GM18508 (cell line): ENCODE measurements around the gene FILIP1L.
A peak's percentile ranks its signal among the peaks of the same experiment; 100 is the strongest.

Experiments
- ATAC-seq: cut with Tn5 transposase; IDR thresholded peaks from one replicate; pipeline ENCODE4 v1.9.1; 2021; ENCODE audit warnings: moderate number of reproducible peaks; ENCODE audit not compliant: insufficient read depth, unreplicated experiment

Gene FILIP1L

DNA sequence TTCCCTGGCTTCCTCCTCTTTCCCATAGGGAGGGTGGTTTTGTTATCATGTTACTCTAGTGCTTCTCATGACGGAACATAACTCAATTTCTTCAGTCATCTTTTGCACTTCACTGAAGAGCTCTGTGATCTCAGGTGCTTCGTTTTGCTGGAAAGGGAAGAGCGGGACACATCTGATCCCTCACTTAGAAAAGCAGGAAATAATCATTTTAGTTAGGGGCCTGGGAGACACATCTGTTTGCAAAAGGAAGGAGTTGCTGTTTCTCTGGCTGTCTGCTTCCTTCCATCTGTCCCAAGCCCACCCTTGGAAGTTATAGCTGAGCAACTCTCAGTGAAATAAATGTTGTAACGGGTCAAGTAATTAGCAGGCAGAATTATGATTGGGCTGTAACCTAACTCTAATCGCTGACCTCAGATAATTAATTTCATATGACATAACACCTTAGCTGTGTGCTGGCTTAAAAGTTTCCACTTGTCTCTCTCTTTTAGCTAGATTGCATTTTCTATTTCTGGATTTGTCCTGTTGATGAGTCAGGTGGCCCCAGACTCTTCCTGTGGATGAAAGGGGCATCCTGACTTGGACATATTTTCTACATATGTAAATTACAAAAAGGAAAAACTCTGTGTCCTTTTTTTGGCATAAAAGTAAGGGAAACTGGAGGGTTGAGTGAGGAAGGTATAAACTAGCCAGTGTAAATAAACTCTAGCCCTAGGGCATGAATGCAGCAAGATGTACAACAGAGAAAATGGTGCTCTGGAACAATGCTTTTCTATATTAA lies 11.0 kb upstream of the FILIP1L start:
- ATAC-seq, result no peak

DNA sequence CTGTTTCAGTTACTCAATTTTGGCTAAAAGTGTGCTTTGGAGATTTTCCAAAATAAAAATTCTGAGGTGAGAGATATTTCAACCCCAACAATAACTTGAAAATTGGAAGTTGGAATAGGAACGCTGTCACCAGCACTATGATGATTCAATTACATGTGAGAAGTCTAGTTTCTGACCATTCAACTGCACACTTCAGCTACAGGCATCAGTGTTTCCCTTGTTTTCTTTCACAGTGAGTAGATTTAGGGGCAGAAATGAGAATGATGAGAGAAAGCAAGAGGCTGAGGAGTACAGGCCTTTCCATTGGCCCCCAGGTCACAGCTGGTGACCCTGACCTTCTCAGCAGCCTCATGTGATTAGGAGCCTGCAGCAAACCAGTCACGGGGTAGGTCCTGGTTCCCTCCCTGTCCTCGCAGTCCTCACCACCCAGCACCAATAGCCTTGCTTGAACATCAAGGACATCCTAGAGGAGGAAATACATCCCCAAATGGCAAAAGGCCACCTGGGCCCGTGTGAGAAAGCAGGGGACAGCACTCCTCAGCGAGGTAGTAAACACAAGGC lies 10.0 kb upstream of the FILIP1L start:
- no peak for ATAC-seq

DNA sequence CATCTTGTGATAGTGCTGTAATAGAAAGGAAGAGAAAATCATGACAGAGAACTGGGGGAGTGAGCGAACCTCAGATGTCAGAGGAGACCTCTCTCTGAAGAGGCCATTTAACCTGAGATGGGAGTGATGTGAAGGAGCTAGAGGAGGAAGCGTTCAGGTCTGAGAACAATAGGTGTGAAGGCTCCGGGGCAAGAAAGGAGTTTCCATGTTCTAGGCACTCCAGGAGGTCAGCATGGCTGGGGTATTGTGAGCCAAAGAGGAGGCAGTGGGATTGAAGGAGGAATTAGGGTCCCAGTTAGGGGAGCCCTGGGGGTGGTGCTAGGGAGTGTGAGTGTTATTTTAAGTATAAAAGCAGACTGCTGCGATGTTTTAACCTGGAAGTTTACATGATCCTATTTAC lies 8.8 kb upstream of the FILIP1L start:
- no peak for ATAC-seq

DNA sequence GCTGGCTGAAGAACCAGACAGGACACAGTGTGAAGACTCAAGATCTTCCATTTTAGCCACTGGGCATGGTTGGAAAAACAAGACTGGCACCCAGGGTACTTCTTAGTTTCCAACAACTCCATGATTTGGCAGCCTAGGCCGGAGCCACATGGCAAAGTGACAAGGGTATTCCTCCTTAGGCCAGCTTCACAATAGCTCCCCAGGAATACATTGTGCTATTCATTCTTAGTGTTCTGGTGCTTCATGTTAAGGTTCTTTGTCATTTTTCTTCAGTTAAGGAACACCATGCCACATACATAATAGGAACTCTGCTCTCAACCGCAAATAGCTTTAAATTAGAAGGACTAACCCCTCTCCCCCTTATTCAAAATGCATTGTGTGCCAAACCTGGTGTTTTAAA lies 8.0 kb upstream of the FILIP1L start:
- ATAC-seq, result no peak

DNA sequence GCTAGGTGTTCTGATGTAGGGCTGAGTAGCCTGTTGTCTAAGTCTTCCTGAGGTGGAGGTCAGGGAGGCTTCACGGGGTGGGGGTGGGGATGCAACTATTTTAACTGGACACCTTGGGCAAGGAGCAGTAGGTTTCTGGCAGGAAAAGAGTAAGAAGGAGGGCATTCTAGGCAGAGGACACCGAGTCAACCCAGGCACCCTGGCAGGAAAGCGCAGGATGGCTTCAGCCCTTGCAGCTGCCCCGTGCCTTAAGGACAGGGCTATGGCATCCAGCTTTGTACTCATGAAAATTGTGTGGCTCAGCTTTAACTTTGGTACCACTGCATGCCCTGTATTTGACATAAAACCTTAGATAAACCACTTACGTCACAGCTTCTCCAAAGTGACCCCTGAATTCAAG lies 6.4 kb upstream of the FILIP1L start:
- ATAC-seq, result no peak

DNA sequence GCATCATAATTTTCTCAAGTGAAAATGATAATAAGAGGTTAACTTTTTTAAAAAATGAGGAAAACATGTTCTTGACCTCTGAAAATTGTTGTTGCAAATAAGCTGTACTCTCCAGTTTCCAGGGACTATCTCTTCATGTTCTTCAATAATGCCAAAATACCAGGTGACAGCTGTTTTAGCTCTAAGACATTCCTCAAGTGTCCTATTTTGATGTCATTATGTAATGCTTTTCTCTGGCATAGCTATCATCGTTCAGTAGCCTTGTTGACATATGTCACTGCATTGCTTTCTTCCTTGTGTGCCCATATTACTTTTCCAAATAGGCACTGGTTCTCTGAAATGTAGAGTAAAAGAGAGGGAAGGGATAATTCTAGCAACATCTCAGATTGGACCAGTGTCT lies 5.7 kb upstream of the FILIP1L start:
- ATAC-seq, result no peak

DNA sequence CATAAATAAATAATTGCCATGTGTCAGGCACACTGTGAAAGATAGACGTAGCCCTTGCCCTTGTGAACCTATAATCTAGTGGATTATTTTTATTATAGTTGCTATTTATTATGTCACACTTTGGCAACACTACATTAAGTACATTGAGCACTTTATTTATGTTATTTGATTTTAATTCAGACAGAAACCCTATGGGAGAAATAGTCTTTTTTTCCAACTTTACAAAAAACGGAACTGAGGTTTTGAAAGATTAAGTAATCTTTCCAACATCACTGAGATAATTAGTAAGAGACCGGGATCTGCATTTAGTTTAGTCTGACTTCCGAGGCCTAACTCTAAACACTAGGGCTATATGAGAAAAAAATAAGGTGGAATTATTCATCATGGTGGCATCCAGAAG lies 2.8 kb upstream of the FILIP1L start:
- ATAC-seq, result no peak

DNA sequence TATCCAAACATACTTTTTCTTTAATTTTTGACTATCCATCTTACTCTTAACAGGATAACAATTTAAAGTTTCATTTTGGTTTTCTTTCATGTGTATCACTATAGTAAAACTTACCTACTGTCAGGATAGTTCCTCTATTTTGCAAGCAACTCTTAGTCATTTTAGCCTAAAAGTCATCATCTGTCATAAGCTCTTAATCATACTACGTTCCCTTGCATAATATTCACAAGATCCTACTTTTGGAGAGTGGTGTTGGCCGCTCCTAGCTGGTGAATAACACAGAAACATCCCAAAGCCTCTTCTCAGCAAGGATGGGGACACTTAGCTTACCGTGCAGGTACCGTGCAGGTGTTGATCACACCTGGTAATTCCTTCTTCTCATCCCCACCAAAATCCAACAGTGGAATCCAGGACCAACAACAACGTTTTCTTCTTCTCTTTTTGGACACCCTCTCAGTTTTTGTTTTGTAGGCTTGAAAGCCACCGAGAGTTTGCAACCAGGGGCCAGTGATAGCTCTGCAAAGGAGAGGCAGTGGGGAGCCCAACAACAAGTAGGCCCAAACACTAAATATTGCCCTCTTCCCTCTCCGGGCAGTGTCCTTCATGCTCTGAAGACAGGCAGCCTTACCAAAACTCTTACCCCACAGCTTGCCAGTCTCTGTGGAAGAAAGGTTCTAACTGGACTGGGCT lies 433 bp downstream of the FILIP1L start:
- no peak for ATAC-seq

DNA sequence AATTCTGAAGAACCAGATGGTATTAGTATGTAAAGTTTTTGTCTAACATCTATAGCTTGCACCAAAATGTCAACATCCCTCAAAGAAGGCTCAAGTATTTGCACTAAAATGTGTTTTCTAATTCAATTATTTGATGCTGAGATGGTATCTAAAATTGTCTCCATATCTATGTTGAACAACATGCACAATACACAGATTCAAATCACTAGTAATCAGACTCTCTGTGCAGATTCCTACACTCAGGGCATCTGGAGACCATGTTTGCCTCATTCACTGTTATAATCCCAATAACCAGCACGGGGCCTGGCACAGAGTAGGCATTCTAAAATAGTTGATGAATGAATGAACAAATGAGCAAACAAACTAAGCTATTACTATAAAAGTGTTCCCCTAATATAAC lies 2.6 kb downstream of the FILIP1L start:
- ATAC-seq, result no peak

DNA sequence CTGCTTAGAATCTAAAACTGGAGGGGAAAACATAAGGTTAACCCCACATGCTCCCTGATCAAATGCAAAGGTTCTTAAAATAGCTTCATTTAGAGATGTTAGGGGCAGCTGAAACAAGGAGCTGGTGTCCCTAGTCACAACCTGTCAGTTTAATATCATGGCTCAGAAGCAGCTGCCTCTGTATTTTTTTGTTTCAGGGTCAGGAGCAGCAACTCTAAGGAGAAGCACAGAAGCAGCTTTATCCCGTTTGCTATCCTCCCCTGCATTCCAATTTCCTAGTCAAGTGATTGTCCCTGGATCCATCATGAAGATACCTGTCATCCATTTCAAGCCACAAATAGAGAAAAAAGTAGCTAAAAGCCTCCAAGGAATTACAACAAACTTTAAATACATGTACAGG lies 4.1 kb downstream of the FILIP1L start:
- no peak for ATAC-seq

DNA sequence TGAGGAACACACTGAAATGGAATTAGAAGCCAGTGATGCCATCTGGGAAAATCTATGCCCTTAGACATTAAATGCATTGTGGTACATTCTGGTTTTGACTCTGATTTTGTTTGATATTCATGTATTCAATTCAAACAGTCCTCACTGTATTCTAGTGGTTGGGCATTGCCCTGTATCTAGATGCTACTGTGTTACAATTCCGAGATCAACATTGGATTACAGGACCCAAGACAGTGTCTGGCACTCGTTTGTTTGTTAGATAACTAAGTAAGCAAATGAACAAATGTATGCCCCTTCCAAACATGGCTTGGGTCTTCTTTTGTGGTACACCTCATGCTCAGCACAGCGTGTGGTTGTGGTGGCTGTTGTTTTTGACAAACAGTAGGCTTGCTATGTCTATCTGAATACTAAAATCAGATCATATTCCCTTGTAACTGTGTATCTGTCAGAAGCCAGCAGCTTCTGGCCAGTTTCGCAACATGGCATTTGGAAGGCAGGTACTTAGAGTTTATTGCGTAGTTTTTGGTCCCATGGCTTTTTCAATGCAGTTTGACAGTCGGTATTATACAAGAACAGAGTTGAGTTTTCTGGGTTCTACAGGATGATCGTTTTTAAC lies 5.7 kb downstream of the FILIP1L start:
- no peak for ATAC-seq

DNA sequence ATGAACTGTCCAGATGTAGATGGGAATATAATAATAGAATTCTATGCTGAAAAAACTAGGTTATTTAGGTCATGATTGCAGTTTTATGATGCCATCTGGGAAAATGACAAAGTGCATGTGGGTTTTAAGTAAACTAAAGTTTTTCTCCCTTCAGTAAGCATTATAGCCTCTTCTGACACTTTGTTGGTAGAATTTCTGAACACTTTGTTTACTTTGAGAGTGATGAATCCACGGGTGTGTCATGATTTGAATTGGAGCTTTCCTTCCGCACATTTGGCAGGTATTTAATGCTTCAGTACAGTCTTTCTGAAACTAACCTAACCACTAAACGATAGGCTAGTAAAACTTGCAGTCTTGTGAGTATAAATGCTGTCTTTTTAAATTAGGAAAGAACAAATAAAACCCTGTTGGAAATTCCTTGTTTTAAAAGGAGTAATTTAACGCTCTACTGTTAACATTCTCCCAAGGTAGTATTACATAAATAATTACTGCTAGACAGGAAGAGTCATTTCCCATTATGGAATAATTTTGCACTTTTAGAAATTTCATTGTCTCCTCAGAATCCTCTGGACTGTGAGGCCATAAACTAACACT lies 7.0 kb downstream of the FILIP1L start:
- no peak for ATAC-seq

DNA sequence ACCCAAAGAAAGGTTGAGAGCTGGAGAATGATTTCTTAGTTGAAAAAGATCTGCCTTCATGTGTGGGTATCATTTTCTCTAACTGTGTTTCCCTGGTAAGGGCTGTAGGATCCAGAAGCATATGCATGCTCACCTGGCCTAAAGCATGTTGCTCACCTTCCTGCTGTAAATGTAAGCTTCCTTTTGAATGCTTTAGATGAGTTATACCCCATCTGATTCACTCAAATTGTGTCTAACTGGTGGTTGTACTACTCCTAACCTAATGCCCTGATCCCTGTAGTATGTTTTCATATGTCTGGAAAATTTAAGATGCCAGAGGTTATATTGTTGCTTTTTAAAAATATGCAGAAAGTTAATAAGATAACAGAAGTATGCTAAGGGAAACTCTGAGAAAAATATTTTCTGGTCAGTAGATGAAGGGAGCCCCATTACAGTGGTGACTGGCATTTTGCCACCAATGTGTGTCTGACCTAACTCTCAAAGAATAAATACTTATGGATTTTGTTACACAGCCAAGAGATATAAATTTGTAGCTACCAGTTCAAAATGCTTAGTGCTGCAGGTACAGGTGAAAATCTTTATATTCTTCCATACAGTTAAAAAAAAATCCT lies 7.7 kb downstream of the FILIP1L start:
- ATAC-seq, result no peak

DNA sequence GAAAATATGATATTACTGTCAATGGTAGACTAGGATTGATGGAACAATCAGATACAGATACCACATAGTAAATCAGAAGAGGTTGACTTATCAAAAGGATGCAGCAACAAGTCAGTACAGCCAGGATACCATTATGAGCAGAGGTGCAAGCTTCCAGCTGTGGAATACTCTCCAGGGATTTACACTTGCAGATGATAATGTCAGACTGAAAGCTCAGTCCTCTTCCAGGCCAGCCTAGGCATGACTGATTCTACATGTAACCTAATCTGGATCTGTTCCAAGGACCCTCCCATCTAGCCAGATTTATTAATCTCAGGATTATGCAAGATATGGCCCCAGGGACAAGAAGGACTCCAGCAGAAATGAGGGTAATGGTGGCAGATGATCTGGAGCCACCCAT lies 8.2 kb downstream of the FILIP1L start:
- no peak for ATAC-seq

DNA sequence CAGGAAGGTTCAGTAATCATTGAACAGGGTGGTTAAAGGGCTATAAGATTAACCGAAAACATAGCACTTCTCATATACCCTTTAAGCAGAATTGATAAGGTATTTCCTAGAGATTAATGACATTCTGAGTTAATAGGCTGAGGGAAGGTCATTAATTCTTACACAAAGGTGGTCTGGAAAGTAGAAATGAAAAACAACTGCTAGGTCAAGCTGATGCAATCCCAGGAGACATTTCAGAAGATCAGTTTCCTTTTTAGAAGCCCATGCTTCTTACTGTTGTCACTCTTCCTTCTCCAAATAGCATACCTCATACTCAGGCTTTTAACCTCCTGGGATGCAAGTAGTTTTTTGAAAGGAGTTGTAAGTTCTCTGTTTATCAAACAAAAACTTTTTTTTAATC lies 8.8 kb downstream of the FILIP1L start:
- ATAC-seq, result peak; percentile 41

DNA sequence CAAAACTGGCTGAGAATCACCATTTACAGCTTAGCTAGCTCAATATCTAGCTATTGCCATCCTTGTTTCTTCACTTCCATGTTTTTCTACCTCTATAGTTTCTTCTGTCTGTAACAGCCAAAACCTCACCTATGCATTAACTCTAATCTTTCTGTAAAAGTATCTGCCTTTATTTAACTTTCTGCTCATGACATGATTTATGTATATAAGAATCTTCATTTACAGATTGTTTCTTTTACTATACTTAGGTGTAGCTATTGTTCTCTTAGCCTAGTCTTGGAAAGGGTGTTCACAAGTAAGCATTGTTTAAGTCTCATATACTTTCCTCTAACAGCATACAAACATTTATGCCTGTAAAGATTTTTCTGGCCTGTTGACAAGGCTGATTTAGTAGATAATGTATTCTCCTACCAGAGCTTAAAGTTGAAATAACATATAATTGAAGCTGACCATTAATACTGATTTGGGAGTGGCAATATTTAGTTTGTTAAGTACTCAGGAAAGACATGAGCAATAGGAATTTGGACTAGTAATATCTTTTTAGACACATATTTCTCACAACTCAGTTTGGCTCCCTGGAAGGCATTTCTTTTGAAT lies 9.4 kb downstream of the FILIP1L start:
- no peak for ATAC-seq

DNA sequence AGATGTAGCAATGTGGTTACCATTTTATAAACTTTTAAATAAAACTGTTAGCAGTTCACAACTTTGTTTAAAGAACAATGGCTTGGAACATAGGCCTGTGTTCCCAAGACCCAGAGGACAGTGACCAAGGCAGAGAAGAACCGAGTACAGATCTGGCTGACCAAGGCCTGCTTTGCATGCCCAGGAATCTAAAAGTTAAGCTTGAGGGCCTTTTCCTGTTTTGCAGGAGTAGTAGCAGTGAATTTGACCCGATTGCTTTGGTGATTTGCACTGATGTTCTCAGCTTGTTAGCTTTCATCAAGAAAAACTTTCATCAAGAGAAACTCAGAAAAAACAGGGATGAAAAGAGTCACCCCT lies 9.9 kb downstream of the FILIP1L start:
- peak; percentile 22 for ATAC-seq

DNA sequence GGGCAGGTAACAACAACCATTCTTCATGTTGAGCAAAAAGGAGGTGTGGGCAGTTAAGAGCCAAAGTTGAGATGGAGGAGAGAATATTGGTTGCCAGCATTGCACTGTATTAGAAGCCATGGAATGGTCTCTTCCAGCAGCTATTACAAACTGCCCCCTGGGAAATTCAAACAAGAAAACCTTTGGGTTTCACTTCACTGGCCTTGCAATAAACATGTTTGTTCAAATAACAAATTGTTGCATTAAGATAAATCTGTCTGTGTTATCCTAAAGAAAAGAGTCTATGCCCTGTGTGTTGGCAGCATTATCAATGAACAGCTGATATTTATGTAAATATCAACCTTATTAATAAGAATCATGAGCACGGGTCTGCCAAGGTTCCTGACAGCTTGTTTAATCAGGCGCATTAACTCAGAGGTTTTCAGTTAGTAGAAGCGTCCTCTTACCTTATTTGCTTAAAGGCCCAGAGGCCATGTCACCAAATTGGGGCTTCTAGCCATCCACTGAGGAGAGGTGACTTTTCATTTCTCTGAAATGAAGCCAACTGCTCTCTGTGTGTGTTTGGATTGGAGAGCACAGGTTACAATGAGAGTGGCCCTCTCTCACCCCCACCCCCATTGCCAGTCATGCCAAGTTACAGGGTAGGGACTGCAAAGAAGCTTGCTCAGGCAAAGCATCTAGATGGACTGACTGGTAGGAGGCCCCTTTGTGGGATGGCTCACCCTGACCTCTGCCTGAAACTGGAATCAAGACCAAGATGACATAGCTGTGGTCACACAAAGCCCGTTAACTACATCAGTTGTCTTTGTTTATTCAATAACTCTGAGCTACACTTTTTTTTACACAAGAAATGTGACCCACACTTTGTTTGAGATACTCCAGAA lies 10.5 kb downstream of the FILIP1L start:
- ATAC-seq, result peak; percentile 77

DNA sequence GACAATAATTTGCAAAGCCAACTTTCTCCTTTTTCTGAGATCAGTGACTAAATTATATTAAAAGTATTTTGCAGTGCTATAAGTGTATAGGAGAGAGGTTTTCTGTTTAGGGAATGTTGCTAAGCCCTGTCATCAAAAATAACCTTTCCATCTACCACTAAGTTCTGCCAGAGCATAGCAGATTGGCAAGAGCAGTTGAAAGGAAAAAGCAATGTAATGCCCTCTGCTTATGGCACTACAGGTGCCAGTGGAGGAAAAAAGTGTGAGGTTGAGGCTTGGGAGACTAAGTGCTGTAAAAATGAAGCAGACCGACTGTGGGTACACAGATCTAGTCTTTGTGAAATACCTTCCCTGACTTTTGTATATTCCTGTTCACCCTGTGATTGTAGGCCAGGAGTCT lies 11.5 kb downstream of the FILIP1L start:
- ATAC-seq, result no peak
